ENCODE data around the gene SUPT20H. TPM values are rescaled to one million over a fixed set of nuclear protein-coding genes. Genes with fewer than 3 reads are reported as not detected.

Gene SUPT20H
- polyA plus RNA-seq, 3 donors, result 24.7 to 39.8 (median 35.5) TPM

DNA sequence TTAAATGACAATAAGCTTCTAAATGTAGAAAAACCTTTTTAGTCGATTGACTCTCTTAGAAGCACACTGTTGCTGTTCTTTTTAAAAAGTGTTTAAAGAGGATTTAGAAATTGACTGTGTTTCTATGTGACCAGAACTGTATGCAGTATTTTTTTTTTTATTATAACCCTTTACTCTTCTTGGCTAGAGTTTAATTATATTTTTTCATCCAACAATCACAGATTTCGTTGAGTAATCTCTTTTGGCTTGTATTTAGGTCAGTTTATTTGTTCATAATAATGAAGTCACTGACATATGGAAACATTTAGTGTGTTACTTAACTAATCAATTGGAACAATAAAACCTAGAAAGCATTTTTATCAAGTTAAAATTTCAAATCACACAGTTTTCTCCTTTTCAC lies 26.1 kb upstream of the SUPT20H start:
- peaks cover 0 to 6% (median 4%) of the 10 kb centered on the region in 3 donors for H3K27me3 Mint-ChIP-seq (ENCODE audit: low read depth in 3 of 3)
- no peaks in the 10 kb centered on the region for H3K79me2 ChIP-seq (ENCODE audit: insufficient read depth, low read length)

DNA sequence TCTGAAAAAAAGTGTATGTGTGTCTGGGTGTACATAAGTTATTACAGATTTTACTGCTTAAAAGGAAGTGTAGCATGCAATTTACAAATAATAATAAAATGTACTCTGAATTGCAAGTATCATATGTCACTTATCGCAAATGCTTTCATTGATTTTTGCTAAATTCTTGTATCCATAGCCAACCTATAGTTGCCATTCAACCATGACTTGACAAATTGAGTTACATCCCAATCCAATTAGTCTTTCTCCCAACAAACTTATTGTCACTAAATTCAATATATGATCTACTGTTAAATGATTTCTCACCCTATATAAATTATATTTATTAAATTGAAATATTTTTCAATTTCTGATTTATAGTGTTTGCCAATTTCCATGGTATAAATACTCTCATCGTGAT lies 17.3 kb upstream of the SUPT20H start:
- TF ChIP-seq, protein P1, sequence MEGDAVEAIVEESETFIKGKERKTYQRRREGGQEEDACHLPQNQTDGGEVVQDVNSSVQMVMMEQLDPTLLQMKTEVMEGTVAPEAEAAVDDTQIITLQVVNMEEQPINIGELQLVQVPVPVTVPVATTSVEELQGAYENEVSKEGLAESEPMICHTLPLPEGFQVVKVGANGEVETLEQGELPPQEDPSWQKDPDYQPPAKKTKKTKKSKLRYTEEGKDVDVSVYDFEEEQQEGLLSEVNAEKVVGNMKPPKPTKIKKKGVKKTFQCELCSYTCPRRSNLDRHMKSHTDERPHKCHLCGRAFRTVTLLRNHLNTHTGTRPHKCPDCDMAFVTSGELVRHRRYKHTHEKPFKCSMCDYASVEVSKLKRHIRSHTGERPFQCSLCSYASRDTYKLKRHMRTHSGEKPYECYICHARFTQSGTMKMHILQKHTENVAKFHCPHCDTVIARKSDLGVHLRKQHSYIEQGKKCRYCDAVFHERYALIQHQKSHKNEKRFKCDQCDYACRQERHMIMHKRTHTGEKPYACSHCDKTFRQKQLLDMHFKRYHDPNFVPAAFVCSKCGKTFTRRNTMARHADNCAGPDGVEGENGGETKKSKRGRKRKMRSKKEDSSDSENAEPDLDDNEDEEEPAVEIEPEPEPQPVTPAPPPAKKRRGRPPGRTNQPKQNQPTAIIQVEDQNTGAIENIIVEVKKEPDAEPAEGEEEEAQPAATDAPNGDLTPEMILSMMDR (IDR thresholded peaks at IDR 0.05), result no peak
- H4K20me1 ChIP-seq (ENCODE audit: insufficient read depth, low read length), result no peaks in the 10 kb centered on the region

More for the DNA sequence above, 26.1 kb upstream of the SUPT20H start:
- H3K4me1 ChIP-seq (ENCODE audit: control insufficient read depth in 1 of 2, insufficient read depth in 2 of 2, low read length in 2 of 2), result peaks cover 40 to 42% of the 10 kb centered on the region in 2 donors
- no peak overlapping the region for H3K27ac ChIP-seq (ENCODE audit: low read depth in 1 of 2, low read length in 2 of 2)
- Mint-ChIP-seq H3K36me3 (no peaks in the 10 kb centered on the region), H3K4me1 (peaks cover 44% of the 10 kb centered on the region), H3K27ac (no peak overlapping the region), H3K4me3 (no peak overlapping the region), H3K9me3 (peaks cover 0 to 2% (median 0%) of the 10 kb centered on the region in 7 donors)
- no peak for DNase-seq
- TF ChIP-seq, protein P1 (IDR thresholded peaks at IDR 0.05), result no peak
- H3K4me2 ChIP-seq (replicated peaks; ENCODE audit: extremely low read depth, low read length, poor library complexity, severe bottlenecking), result no peak overlapping the region
- H3K4me3 ChIP-seq (replicated peaks in 1 of 3; ENCODE audit: low read depth in 2 of 3, low read length in 3 of 3), result no peak overlapping the region
- no peaks in the 10 kb centered on the region for H3K36me3 ChIP-seq (replicated peaks in 1 of 2; ENCODE audit: control insufficient read depth in 1 of 2, insufficient read depth in 2 of 2, low read length in 2 of 2)
- H3K9me3 ChIP-seq (replicated peaks in 1 of 2; ENCODE audit: control insufficient read depth in 1 of 2, insufficient read depth in 1 of 2, low read length in 2 of 2), result no peaks in the 10 kb centered on the region
- no peaks in the 10 kb centered on the region for H3K27me3 ChIP-seq (ENCODE audit: control insufficient read depth in 2 of 2, insufficient read depth in 2 of 2, low read length in 2 of 2)
- WGBS (ENCODE audit: insufficient coverage), result no CpG with 5 or more reads among the region's 2 CpGs
- H2AFZ ChIP-seq (ENCODE audit: insufficient read depth, low read depth, low read length, poor library complexity, severe bottlenecking), result no peak overlapping the region
- no peak overlapping the region for H3K9ac ChIP-seq (ENCODE audit: insufficient read depth, low read length, poor library complexity, severe bottlenecking)
- intact Hi-C loops (cut with micrococcal nuclease), result no loop called here
- no peaks in the 10 kb centered on the region for H4K20me1 ChIP-seq (ENCODE audit: insufficient read depth, low read length)

More for the DNA sequence above, 17.3 kb upstream of the SUPT20H start:
- Histone ChIP-seq H3K4me2 (replicated peaks; ENCODE audit: extremely low read depth, low read length, poor library complexity, severe bottlenecking) (no peak overlapping the region), H3K9me3 (replicated peaks in 1 of 2; ENCODE audit: control insufficient read depth in 1 of 2, insufficient read depth in 1 of 2, low read length in 2 of 2) (no peaks in the 10 kb centered on the region), H3K4me3 (replicated peaks in 1 of 3; ENCODE audit: low read depth in 2 of 3, low read length in 3 of 3) (no peak overlapping the region), H2AFZ (ENCODE audit: insufficient read depth, low read depth, low read length, poor library complexity, severe bottlenecking) (no peak overlapping the region), H3K79me2 (ENCODE audit: insufficient read depth, low read length) (no peaks in the 10 kb centered on the region), H3K36me3 (replicated peaks in 1 of 2; ENCODE audit: control insufficient read depth in 1 of 2, insufficient read depth in 2 of 2, low read length in 2 of 2) (no peaks in the 10 kb centered on the region), H3K27me3 (ENCODE audit: control insufficient read depth in 2 of 2, insufficient read depth in 2 of 2, low read length in 2 of 2) (no peaks in the 10 kb centered on the region), H3K9ac (ENCODE audit: insufficient read depth, low read length, poor library complexity, severe bottlenecking) (no peak overlapping the region), H3K4me1 (ENCODE audit: control insufficient read depth in 1 of 2, insufficient read depth in 2 of 2, low read length in 2 of 2) (no peaks in the 10 kb centered on the region), H3K27ac (ENCODE audit: low read depth in 1 of 2, low read length in 2 of 2) (no peak overlapping the region)
- Mint-ChIP-seq H3K27me3 (ENCODE audit: low read depth in 3 of 3) (peaks cover 0 to 5% (median 2%) of the 10 kb centered on the region in 3 donors), H3K27ac (no peak overlapping the region), H3K9me3 (no peaks in the 10 kb centered on the region), H3K4me1 (peaks cover 3% of the 10 kb centered on the region), H3K36me3 (no peaks in the 10 kb centered on the region), H3K4me3 (no peak overlapping the region)
- WGBS (ENCODE audit: insufficient coverage), result no CpG with 5 or more reads among the region's 2 CpGs
- DNase-seq, result no peak
- intact Hi-C loops (cut with micrococcal nuclease), result no loop called here
